ENCODE measurements around the gene MED12L.

- no peak for TF ChIP-seq CTCF (conservative IDR thresholded peaks at IDR 0.05; ENCODE audit: low read length)
- no peak for TF ChIP-seq EZH2phosphoT487 (IDR thresholded peaks at IDR 0.05; ENCODE audit: borderline replicate concordance)
Observed at GRCh38 chr3:151443583-151443982, 358.1 kb downstream of the MED12L start.

Data from Loucy (cell line).